ENCODE data around the gene NKX6-2.
"Not testable (repeated sequence)": the region's sequence is repeated elsewhere in the genome, so short reads cannot be mapped to it uniquely, and the experiment has no call there.

Gene NKX6-2

DNA sequence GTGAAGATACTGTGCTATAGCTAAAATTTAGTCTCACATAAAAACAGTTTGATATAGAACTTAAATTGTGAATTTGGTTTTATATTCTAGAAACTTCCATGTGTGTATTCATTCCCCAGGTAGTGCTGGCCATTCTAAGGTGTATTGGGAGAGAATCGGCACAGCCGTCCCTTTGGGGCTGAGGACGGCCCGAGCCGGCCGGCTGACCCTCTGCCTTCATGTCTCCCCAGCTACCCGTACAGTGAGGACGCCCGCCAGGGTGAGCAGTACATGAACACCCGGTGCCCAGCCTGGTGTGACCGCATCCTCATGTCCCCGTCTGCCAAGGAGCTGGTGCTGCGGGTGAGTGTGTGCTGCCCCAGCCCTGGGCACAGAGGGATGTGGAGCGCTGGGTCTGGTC is 8.5 kb downstream of the NKX6-2 start:
- DNase-seq, result no peak

DNA sequence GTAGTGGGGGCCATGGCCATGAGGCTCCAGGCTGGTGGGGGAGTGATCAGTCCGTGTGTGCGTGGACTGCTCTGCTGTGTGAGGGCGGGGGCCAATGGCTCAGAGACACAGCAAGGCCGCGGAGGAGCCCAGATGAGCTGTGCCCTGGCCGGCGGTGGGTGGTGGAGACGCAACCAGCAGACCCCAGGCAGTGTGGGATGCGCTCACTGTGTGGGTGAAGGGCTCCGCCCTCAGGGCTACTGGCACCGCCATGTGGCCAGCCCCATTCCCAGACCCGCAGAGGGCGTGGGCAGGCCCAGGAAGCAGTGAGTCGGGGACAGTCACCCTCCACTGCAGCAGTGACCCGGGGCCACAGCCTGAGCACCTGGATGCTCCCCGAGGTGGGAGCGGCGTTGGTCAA is 9.1 kb downstream of the NKX6-2 start:
- no peak for DNase-seq

DNA sequence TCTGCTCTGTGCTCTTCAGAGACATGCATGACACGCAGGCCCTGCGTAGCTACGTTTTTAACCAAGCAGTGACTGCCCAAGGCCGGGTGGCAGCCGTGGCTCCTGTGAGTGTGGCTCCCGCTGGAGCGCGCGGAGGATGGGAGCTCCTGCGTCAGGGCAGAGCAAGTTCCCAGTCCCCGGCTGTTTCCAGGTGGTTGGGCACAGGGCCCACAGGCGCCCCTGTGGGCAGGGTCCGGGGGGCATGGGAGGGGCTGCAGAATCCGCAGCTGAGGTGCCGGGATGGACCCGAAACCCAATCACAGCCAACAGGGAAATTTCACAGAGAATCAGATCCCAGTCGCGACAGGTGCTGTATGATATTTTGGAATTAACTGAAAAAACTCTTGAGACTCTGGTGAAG is 9.8 kb downstream of the NKX6-2 start:
- DNase-seq, result no peak

DNA sequence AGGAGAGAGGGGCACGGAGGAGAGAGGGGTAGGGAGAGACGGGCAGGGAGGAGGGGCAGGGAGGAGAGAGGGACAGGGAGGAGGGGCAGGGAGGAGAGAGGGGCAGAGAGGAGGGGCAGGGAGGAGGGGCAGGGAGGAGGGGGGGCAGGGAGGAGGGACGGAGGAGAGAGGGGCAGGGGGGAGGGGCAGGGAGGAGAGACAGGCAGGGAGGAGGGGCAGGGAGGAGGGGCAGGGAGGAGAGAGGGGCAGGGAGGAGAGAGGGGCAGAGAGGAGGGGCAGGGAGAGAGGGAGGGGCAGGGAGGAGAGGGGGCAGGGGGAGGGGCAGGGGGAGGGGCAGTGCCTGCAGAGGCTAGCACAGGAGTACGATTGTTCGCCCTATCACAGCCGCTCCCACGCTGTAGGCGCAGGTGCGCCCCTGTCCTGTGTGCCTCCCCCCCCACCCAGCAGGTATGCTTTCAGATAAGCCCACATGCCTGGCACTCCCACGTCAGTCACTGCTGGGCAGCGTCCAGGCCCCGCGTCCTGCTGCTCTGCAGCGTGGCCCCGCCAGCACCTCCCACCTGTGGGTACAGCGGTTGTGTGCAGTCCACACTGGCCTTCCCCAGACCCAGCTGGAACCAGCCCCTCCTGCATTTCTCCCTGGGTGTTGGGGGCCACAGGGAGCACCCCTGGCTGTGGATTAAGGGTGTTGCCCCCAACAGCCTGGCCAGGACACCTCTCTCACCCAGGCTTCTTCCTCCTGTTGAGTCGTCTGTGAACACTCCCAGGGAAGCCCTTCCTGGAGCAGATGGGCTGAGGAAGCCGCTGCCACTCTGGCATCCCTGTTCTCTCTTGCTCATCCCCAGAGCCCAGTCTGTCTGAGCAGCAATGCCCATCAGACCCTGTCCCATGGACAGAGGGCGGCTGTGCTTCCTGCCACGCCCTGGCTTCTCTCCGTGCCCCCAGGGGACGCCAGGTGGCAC is 10.8 kb downstream of the NKX6-2 start:
- peak; percentile 60 for DNase-seq

DNA sequence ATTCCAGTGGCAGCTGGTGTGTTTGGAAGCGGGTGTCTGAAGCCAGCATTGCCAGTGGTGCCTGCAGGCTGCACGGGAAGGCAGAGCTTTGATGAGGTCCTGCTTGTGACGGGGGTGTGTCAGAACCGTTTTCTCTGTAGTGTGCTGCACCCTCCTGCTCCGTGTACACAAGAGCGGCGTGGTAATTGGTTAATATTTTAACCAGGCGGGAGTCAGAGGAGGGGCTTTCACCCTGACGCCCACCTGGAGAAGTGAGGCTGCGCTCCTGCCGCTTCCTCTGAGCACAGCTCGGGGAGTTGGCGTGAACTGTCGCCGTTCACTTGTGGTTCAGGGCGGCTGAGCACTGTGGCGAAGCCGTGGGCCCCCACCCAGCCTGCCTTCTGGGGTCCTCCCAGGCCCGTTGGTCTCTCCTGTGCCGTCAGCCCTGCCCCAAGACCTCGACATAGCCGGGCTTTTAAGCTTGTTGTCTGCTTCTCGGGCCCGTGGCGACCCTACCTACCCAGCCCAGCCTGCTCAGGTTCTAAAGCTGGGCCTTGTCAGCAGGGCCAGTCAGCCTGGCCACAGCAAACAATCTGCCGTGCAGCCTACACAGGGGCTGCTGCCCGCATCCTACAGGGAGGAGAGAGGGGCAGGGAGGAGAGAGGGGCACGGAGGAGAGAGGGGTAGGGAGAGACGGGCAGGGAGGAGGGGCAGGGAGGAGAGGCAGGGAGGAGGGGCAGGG is 11.6 kb downstream of the NKX6-2 start:
- DNase-seq, result peak; percentile 33

DNA sequence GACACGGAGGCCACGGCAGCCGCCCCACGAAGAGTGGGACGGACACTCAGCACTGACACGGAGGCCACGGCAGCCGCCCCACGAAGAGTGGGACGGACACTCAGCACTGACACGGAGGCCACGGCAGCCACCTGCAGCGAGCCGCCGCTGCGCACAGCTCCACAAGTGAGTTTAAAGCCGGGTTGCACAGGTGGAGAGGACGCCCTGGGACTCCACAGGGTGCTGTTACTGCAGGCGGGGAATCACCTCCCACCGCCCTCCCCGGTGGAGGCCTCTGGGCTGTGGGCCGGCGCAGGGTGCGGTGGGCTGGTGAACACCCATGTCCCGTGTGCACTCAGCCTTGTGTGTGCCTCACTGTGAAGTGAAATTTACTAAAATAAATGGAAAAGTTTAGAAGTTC is 13.1 kb downstream of the NKX6-2 start:
- DNase-seq, result not testable (repeated sequence)

DNA sequence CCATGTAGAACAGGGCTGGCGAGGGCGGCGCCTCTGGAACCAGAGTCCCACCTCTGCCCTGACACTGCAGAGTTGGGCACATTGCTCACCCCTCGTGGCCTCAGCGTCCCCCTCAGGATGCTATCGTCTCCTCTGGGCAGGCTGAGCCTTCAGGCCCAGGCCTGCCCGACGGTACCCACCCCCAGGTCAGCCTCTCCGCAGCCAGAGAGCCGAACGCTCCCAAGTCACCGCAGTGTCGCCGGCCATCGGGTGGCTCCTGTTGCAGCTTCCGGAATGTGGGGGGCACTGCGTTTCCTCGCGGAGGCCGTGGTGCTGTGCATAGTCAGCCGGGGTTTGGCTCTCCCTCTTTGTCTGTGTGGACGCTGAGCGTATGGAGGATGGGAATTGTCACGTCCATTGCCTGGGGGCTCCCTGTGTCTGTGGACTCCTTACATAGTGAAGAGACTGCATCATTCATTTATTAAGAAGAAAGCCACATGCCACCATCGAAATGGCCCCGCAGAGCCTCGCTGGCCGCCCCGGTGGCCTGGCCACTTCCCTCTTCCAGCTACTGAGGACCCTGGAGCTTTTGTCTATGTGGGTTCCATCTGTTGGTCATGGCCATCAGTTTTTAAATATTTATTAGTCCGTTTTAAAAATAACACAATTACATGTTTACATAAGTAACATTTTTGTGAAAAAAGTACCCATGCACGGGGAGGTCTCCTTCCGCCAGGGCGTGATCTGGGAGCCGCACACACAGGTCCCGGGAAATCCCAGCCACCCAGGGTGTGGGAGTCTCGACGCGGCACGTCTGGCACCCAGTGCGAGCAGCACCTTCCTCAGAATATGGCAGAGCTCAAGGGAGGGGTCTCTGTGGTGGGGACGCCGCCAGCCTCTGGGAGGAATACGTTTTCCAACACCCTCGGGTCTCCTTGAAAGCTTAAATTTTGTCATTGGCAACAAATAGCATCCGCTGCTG is 15.6 kb downstream of the NKX6-2 start:
- DNase-seq, result no peak

DNA sequence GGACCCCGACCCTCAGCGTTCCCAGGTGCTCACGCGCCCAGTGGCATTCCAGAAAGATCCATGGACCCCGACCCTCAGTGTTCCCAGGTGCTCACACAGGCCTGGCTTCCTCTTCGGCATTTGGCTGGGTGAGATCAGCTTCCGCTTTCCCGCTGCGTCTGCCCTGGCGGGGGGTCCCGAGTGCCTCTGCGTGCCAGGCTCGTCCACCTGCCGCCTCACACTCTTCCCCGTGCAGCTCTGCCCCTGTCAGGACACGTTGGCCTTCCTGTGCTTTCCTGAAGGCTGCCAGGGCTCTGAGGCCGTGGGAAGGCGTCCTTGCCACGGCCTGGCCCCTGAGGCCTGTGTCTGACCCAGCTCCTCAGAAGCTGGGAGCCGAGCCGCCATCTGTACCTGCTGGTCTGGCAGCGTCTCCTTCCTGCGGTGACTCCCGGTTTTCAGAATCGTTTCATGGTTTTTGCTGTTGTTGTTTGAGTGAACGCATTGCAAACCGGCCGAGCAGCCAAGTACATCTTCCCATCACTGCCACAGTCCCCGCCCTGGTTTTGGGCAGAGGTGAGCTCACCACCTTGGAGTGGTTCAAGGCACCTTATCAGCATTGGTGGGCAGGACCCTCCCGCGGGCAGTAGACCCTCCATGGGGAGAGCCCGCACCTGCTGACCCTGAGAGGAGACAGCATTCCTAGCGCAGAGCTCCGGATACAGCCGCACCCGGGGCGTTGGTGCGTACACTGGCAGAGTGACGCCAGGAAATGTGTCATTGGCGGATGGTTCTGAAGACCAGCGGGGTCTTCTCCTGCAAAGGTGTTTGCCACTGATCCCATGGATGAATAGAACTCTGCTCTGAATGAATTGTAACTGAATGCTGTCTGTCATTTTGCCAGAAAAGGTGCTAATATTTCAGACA is 17.4 kb downstream of the NKX6-2 start:
- no peak for DNase-seq

DNA sequence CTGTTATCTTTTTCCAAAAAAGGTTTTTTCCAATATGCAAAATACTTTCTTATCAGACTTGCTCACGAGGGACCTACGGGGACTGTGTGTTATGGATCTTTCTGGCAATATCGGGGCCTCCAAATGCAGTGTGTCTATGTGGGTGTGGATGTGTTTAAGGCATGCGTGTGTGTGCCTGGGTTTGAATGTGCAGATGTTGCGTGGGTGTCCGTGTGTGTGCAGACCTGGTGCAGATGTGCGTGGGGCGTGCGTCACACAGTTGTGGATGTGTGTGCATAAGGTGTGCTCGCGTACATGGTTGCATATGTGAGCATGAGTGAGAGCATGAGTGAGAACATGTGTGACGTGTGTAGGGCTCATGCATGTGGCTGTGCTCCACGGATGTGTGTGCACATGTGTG is 19.7 kb downstream of the NKX6-2 start:
- DNase-seq, result no peak

DNA sequence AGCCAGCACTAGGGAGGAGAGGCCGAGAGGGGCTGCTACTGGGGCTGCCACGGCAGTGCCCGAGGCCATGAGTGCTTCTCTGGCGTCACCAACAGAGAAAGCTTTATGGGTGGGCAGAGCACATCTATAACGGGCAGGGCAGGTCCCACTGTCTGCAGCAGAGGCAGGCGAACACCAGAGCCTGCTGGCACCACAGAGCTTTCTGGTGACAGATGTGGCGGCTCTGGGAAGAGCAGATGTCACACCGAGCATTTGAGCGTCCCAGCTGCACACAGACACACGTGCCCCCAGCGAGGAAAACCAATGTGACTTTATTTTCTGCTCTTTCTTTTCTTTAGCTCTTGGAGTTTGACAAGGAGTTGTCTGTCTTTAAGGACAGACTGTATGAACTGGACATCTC is 20.5 kb downstream of the NKX6-2 start:
- DNase-seq, result peak; percentile 13

DNA sequence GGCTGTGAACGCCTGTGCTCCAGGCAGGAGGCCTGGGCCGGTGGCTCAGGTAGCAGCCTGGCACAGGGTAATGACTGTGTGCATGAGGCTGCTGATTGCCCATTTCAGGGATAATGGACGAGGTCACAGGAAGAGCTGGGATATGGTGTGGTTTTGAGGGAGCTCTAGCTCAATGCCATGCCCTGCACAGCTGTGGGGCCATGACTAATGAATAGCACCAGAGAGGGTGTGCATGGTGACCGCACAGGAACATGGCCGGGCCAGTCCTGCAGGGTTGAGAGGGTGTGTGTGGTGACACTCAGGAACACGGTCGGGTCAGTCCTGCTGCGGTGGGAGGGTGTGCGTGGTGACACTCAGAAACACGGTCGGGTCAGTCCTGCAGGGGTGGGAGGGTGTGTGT is 21.8 kb downstream of the NKX6-2 start:
- DNase-seq, result no peak

DNA sequence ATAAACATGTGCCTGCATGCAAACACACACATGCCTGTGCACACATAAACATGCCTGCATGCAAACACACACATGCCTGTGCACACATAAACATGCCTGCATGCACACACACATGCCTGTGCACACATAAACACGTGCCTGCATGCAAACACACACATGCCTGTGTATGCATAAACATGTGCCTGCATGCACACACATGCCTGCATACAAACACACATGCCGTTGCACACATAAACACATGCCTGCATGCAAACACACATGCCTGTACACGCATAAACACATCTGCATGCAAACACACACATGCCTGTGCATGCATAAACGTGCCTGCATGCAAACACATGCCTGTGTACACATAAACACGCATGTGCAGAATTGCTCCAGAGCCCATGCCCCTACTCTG is 22.4 kb downstream of the NKX6-2 start:
- no peak for DNase-seq

DNA sequence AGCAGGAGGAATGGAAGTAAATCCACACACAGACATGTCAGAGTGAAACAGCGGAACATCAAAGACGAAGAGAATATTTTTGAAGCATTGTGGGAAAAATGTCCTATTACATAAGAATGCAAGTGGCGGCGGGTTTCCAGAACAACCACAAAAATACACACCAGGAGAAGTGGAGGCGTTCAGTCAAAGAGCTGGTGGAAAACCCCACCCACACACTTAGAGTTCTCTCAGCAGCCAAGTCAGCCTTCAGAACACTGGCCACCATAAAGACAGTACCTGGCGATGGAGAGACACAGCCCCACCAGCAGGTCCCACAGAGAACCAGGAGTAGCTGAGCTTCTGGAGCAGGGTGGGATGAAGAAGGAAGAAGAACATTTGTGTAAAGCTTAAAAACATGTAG is 23.7 kb downstream of the NKX6-2 start:
- no peak for DNase-seq

DNA sequence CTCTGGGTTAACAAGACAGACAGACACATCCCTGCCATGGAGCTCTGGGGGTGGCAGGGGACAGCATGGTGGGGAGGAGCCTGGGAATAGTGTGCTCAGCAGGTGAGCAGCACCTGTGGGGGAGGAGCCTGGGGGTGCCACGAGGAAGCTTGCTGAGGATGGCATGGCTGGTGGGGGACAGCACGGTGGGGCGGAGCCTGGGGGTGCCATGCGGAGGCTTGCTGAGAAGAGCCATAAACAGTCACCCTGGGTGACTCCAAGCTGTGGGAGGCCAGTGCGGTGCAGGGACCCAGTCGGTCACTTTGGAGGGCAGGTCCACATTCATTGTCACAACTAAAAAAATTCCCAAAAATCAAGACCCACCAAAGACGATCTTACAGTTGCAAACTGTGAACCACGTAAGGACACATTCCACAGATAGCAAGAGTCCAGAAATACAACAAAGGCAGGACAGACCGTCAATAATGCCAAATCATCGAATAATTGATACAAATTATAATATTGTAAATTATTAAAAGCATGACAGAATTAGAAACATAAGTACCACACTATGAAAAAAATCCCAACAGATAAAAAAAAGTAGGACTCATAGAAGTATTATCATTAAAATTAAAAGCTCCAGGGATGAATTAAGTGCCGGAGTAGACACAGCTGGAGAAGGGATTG is 24.4 kb downstream of the NKX6-2 start:
- DNase-seq, result no peak

DNA sequence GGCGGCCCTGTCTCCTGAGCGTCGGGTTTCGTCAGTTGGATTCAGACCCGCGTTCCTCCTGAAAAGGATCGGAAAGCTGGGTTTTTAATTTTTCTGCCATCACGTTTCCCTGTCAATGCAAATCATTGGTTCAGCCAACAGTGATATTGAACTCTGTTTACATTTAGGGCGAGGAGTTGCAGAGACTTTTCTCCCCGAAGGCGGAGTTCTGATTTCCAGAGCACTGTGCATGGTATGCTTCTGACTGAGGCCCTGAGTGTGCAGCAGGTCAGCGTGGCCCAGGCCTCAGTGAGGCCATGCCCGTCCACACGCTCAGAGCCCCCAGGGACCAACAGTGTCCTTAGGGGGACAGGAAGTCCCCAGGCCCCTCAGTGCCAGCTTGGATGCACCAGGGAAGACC is 27.1 kb downstream of the NKX6-2 start:
- DNase-seq, result no peak

DNA sequence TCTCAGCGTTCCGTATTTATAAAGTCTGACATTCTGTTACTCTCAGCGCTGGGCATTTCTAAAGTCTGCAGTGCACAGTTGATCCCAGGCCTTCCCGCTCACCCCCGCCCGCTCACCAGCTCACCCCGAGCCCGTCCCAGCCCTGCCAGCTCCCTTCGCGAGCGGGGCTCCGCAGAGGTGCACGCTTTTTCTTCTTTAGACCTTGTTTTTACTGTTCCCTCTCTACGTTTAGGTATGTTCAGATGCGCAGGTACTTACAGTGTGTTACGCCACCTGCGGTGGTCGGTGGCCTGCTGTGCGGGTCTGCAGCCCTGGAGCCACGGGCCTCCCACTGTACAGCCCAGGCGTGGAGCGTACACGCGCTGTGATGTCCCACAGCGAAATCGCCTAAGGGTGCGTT is 28.8 kb downstream of the NKX6-2 start:
- no peak for DNase-seq

DNA sequence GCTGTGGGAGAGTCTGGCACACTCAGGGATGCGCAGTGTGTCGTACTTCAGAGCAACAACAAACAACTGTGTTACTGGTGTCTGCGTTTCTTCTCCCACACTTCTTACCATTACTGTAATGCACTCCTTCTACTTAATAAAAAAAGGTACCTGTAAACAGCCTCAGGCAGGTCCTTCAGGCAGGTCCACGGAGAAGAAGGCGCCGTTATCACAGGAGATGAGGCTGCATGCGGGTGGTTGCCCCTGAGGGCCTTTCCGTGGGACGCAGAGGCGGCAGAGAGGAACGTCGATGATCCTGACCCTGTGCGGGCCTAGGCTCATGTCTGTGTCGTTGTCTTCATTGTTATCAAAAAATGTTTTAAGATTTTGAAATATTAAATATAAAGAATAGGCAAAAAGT is 29.4 kb downstream of the NKX6-2 start:
- no peak for DNase-seq

DNA sequence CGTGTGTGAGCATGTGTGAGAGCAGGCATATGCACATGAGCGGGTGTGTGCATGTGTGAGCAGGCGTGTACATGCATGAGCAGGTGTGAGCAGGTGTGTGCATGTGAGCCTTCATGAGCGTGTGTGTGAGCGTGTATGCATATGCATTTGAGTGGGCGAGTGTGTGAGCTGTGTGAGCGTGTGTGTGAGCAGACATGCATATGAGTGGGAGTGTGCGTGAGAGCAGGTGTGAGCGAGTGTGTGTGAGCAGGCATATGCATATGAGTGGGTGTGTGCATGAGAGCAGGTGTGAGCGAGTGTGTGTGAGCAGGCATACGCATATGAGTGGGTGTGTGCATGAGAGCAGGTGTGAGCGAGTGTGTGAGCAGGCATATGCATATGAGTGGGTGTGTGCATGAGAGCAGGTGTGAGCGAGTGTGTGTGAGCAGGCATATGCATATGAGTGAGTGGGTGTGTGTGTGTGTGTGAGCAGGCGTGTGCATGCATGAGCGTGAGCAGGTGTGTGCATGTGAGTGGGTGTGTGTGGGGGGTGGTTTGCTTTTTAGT is 30.7 kb downstream of the NKX6-2 start:
- no peak for DNase-seq

DNA sequence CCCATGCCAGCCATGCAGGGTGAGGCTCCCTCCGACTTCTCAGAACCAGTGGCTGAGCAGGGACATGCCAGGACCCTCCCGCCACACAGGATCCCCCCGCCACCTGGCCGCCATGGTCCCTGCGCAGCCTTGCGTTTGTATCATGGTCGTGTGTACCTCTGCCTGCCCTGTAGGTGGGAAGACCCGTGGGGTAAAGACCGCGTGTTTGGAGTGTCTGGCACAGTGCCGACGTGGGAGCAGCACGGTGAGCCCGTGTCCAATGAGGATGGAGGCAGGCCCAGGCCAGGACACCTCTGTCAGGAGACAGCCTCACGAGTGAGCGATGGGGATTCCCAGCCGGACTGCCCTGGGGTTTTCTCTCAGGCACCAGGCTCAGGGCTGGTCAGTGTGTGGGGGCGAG is 31.9 kb downstream of the NKX6-2 start:
- no peak for DNase-seq

DNA sequence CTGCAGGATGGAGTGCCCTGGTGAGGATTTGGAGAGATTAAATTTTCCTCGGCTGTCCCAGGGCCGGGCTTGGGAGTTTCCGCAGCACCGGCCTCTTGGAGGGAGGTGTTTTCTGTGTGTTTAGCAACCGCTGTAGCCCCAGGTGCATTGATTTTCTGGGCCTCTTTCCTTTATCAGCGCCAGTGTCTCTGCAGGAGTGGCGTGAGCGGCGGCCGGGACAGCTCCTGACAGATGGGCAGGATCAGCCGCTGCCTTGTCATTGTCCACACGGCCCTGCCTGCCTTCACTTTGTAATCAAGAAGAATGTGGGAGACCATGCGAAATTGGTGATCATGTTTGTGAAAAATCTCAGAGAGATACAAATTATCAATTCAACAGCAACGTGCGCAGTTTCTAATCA is 32.4 kb downstream of the NKX6-2 start:
- peak; percentile 15 for DNase-seq

DNA sequence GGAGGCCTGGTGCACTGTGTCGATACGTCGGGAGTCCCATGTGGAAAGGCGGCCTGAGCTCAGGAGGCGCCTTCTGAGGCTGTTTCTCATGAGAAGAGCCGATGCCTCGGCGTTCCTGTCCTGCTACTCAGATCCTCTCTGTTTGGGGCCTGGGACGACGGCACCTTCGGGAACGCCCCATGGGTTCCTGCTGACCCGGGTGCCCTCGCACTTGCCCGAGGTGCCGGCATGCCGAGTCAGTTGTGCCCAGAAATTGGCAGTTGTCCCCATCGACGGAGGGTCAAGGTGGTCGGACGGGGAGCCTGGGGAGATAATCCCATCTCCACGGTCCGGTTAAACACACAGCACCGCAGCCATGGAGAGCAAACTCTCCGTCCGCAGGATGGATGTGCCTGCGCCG is 33.0 kb downstream of the NKX6-2 start:
- no peak for DNase-seq

Data from eye (tissue), 1 donor.